WERI-Rb-1 (cell line): ENCODE measurements around the gene TIMP2.
"Not testable (repeated sequence)": the region's sequence is repeated elsewhere in the genome, so short reads cannot be mapped to it uniquely, and the experiment has no call there.

Experiments used
- DNase-seq: peaks from one replicate; pipeline ENCODE4 v3.0.0-alpha.2; 2020
- H3K27ac ChIP-seq: fragments of 250-450 bp; sonication (Bioruptor Pico); 2 replicates; pipeline ENCODE4 v1.5.1; 2020; ENCODE audit warnings: mild to moderate bottlenecking, moderate library complexity
- H3K27me3 ChIP-seq: fragments of 250-450 bp; sonication (Bioruptor Pico); 2 replicates; pipeline ENCODE4 v1.5.1; 2021; ENCODE audit warnings: mild to moderate bottlenecking, low read depth, moderate library complexity; ENCODE audit not compliant: insufficient read depth, severe bottlenecking
- H3K36me3 ChIP-seq: fragments of 250-450 bp; sonication (Bioruptor Pico); 2 replicates; pipeline ENCODE4 v1.5.1; 2020; ENCODE audit warnings: mild to moderate bottlenecking, moderate library complexity
- H3K4me3 ChIP-seq: 2 replicates; pipeline ENCODE4 v1.5.1; 2011; ENCODE audit warnings: low read depth, mild to moderate bottlenecking, control low read depth, low read length
- H3K9me3 ChIP-seq: fragments of 250-450 bp; sonication (Bioruptor Pico); 2 replicates; pipeline ENCODE4 v1.5.1; 2021; ENCODE audit warnings: mild to moderate bottlenecking, moderate library complexity; ENCODE audit not compliant: severe bottlenecking
- TF ChIP-seq, protein P1 (sequence below): IDR thresholded peaks from 2 replicates; pipeline ENCODE4 v1.5.1; 2011; ENCODE audit warnings: low read depth, mild to moderate bottlenecking, control low read depth, inconsistent platforms, low read length

The TIMP2 gene

DNA sequence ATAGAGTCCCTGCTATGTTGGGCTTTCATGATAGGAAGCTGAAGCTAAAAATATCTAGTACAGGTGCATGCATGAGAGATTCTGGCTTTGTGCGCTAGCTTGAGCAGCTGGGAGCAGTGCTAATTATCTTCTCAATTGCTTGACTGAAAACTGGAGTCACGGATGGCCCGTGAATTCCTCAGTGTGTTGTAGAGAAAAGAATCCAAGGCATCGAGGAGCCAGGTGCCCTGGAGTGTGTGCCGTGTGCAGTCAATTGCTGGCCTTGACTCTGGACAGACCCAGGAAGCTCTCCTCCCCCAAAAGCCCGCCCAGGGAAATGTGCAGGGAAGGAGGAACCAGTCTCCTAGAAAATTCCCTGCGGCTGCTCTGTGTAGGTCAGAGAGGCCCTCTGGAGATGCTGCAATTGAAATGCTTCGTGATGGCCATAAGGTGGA lies 40.3 kb upstream of the TIMP2 start:
- DNase-seq, result no peak
- TF ChIP-seq, protein P1, sequence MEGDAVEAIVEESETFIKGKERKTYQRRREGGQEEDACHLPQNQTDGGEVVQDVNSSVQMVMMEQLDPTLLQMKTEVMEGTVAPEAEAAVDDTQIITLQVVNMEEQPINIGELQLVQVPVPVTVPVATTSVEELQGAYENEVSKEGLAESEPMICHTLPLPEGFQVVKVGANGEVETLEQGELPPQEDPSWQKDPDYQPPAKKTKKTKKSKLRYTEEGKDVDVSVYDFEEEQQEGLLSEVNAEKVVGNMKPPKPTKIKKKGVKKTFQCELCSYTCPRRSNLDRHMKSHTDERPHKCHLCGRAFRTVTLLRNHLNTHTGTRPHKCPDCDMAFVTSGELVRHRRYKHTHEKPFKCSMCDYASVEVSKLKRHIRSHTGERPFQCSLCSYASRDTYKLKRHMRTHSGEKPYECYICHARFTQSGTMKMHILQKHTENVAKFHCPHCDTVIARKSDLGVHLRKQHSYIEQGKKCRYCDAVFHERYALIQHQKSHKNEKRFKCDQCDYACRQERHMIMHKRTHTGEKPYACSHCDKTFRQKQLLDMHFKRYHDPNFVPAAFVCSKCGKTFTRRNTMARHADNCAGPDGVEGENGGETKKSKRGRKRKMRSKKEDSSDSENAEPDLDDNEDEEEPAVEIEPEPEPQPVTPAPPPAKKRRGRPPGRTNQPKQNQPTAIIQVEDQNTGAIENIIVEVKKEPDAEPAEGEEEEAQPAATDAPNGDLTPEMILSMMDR, result no peak
- Histone ChIP-seq H3K27me3 (no peaks in the 10 kb centered on the region), H3K9me3 (peaks cover 4% of the 10 kb centered on the region), H3K36me3 (no peaks in the 10 kb centered on the region), H3K27ac (no peak overlapping the region), H3K4me3 (no peak overlapping the region)

DNA sequence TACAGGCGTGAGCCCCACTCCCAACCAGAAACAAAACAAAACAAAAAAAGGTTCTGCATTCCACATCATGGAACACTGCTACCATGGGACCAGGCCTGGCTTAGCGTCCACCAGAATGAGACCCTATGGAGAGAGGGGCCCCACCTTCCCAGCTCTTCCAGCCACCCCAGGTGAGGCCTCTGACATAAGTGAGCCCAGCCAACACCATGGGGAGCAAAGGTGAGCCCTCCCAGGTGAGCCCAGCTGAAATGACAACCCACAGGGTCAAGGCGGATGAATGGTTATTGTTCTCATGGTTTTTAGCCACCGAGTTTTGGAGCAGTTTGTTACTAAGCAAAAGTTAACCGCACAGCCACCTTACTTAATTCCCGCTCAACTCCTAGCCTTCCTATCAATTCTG lies 38.2 kb upstream of the TIMP2 start:
- no peaks in the 10 kb centered on the region for H3K36me3 ChIP-seq
- TF ChIP-seq, protein P1, result no peak
- DNase-seq, result no peak
- H3K4me3 ChIP-seq, result no peak overlapping the region
- no peaks in the 10 kb centered on the region for H3K27me3 ChIP-seq
- H3K27ac ChIP-seq, result no peak overlapping the region
- H3K9me3 ChIP-seq, result peaks cover 4% of the 10 kb centered on the region

DNA sequence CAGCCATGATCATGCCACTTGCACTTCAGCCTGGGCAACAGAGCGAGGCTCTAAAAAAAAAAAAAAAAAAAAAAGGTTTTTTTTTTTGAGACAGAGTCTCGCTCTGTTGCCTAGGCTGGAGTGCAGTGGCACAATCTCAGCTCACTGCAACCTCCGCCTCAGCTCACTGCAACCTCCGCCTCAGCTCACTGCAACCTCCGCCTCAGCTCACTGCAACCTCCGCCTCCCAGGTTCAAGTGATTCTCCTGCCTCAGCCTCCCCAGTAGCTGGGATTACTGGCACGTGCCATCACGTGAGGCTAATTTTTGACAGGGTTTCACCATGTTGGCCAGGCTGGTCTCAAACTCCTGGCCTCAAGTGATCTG lies 37.8 kb upstream of the TIMP2 start:
- not testable (repeated sequence) for H3K36me3 ChIP-seq, DNase-seq, H3K27ac ChIP-seq, H3K27me3 ChIP-seq, H3K4me3 ChIP-seq, H3K9me3 ChIP-seq

DNA sequence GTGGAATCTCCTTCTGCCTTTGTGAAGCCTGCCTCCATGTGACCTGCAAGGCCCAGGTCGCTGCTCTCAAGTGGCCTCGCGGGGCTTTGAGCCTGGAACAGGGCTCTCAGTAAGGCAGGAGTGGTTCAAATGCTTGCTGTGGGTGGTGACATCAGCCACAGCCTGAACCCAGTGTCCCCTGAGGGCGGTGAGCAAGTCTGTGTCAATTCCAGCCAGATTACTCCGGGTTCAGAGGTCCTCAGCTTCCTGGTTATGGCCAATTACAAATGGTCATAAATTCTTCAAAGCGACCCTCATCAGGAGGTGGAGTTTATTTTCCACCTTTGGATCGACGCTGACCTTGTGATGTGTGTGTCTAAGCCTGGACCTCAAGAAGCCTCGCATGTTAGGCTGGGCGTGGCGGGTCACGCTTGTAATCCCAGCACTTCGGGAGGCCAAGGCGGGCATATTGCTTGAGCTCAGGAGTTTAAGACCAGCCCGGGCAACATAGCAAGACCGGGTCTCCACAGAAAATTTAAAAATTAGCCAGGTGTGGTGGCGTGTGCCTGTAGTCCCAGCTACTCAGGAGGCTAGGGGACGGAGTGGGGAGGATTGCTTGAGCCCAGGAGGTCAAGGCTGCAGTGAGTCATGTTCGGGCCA lies 37.3 kb upstream of the TIMP2 start:
- Histone ChIP-seq H3K27me3 (no peaks in the 10 kb centered on the region), H3K36me3 (no peaks in the 10 kb centered on the region), H3K9me3 (peaks cover 4% of the 10 kb centered on the region), H3K4me3 (no peak overlapping the region), H3K27ac (no peak overlapping the region)
- TF ChIP-seq, protein P1, result no peak
- no peak for DNase-seq

DNA sequence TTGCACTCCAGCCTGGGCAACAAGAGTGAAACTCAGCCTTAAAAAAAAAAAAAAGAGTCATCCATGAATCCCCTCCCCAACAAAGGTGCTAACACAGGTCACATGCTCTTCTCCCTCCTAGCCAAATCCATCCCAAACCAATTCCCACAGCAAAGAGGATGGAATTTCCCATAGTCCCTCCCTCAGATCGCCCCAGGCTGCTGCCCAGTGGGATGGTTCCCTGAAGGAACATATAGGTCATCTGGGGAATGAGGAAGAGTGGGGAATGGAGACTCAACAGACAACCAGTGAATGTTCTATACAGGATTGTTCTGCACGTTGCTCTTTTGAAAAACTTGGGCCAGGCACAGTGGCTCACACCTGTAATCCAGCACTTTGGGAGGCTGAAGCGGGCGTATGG lies 36.4 kb upstream of the TIMP2 start:
- H3K27ac ChIP-seq, result no peak overlapping the region
- H3K36me3 ChIP-seq, result no peaks in the 10 kb centered on the region
- H3K9me3 ChIP-seq, result peaks cover 4% of the 10 kb centered on the region
- no peaks in the 10 kb centered on the region for H3K27me3 ChIP-seq
- no peak for DNase-seq
- H3K4me3 ChIP-seq, result no peak overlapping the region
- TF ChIP-seq, protein P1, result no peak

DNA sequence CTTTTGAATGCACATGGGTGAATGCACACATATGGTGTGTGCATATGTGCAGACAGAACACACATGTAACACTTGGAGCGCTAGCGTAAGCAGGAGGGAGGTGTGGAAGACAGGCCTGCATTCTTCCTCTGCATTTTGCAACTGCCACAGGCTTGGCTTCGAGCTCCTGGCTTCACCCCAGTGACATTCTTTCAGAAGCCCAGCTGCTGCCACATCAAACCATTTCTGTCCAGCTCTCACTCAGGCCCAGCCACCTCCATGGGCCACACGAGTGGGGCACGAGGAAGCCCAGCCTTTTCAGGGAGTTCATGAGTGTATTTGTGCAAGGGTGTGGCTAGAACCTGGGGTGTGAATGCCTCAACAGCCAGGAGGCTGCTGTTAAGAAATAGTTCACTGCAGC lies 35.7 kb upstream of the TIMP2 start:
- no peak overlapping the region for H3K4me3 ChIP-seq
- H3K9me3 ChIP-seq, result peaks cover 4% of the 10 kb centered on the region
- no peaks in the 10 kb centered on the region for H3K27me3 ChIP-seq
- DNase-seq, result no peak
- H3K27ac ChIP-seq, result no peak overlapping the region
- H3K36me3 ChIP-seq, result no peaks in the 10 kb centered on the region
- TF ChIP-seq, protein P1, result no peak
